MV-4-11 (cell line): Measurements from ENCODE around the gene PSMC3IP.

ENCODE experiments used
- DNase-seq: peaks from one replicate; lab custom pipeline; 2025; lab: John Stamatoyannopoulos, UW

Gene PSMC3IP

GRCh38 chr17:42585353-42585752 is 7.8 kb upstream of the PSMC3IP start:
- DNase-seq, result peak; percentile 66

DNA sequence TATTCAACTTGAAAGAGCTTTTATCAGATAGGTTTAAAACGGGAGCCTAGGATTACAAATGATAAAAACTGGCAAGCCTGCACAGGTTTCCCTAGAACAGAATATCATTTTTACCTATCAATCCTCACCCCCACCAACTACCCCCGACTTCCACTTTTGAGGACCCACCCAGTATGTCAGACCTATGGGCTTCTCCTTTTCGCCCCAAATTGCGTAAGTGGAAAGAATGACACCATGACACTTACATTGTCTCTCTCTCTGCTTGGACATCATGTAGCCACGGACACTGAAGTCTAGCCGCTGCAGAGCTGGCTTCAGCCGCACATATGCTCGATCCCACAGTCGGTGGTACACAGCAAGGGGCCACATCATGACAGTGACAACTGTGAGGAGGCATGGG is 7.4 kb upstream of the PSMC3IP start:
- DNase-seq, result peak; percentile 78

- DNase-seq, result no peak
These were observed 4.3 kb upstream of the PSMC3IP start for GRCh38 chr17:42581744-42582270.

GRCh38 chr17:42579794-42580551 is 2.4 kb upstream of the PSMC3IP start:
- peak; percentile 15 for DNase-seq

DNA sequence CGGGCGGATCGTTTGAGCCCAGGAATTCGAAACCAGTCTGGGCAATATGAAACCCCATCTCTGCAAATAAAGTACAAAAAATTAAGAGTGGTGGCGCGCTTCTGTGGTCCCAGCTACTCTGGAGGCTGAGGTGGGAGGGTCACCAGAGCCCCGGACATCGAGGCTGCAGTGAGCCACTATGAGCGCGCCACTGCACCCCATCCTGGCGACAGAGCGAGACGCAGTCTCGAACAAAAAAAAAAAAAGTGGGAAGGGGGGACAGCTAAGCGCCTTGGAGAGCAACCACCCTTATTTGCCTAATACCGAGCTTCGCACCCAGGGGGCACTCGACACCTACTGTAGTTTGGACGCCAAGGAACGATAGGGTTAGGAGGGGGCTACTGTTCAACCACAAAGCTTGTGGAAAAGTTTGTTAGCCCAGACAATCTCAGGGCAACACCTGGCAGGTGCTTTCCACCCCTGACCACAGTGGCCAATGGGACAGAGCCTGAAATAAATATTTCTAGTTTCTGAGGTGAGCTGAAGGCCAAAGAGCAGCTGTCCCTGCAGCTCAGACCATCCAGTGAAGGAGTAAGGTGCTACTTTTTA is 847 bp upstream of the PSMC3IP start:
- peak; percentile 83 for DNase-seq

DNA sequence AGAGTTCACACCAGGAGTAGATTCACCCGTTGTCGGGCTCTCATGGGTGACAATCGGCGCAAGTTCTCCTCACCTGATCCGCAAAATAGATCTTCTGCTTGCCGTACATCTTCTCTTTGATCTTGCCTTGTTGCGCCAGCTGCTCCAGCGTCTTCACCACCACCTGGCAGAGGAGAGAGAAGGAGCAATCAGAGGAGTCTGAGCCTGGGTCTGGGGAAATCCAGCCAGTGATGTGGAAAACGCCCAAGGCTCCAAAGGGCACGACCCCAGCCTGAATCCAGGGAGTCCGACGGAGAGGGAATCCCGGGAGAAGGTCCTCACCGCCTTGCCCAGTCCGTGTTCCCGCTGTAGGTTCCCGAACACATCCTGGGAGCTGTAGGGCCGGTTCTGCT is 393 bp downstream of the PSMC3IP start:
- no peak for DNase-seq

DNA sequence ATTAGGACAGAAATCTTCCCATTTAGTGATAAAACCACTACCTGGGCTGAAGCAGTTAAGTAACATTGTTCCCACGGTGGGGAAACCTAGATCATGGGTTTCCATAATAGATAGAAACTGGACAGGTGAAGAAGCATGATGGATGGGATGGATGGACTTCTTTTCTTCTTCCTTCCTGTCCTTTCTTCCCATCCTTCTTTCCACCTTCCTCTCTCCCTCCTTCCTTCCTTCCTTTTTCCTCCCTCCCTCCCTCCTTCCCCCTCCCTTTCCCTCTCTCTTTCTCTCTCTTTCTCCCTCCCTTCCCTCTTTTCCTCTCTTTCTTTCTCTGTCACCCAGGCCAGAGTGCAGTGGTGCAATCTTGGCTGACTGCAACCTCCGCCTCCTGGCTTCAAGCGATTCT is 3.1 kb downstream of the PSMC3IP start:
- no peak for DNase-seq

DNA sequence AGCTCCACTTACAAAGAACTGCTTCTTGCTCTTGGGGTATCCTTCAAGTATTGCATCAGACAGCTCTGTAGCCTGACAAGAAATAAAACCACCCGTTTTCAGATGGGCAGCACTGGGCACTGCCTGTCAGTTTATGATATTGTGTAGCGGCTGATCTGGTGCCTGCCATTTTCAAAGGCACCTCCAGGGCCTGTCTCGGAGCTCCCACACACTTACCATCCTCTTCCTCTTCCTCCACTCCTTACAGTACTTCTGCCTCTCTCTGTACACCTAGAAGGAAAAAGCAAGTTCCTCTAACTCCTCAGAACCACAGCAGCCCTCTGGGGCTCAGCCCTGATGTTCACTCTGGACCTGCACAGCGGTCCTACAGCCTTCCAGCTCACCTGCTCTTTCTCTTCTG is 4.4 kb downstream of the PSMC3IP start:
- no peak for DNase-seq

DNA sequence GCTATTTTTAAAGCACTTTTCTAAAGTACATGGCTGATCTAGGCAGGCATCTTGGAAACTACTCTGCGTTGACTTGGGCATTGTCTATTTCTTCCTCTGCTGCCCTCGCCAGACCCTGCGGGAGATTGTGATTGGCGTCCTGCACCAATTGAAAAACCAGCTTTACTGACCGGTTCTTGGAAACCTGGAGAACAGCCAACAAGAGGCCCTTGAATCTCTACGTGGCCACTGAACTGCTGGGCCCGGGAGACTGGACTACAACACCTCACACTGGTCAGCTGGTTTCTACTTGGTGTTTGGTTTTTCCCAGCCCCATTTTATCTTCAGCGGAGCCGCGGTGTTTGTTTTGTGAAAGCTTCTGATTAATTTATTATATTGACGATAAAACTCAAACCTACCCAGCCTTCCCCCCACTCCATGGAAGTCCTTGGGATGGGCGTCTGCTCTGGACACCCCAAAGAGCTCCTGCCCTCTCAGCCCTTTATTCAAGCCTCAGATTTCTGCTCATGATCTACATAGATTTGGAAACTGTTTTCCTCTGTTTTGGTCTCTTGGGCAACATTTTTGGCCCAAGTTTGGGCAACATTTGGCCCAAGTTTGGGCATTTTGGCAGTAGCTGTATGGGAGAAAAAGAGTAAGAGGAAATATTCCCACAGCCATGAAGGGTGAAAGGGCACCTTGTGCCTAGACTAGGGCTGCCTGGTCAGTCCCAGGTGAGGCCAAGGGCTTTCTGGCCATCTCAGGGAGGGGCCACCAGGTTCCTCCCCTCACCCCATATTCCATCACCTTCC is 5.9 kb downstream of the PSMC3IP start:
- DNase-seq, result no peak

- no peak for DNase-seq
These were observed 9.0 kb downstream of the PSMC3IP start for GRCh38 chr17:42568341-42569111.

- DNase-seq, result peak; percentile 91
These were observed 10.5 kb downstream of the PSMC3IP start, which contains the start of gene MLX for GRCh38 chr17:42566883-42567573. TSS of gene MLX (plus strand) at chr17:42567100. CDS start at chr17:42567125, 25 bp downstream.

- DNase-seq, result no peak
These were observed 11.2 kb downstream of the PSMC3IP start for GRCh38 chr17:42566215-42566882.

DNA sequence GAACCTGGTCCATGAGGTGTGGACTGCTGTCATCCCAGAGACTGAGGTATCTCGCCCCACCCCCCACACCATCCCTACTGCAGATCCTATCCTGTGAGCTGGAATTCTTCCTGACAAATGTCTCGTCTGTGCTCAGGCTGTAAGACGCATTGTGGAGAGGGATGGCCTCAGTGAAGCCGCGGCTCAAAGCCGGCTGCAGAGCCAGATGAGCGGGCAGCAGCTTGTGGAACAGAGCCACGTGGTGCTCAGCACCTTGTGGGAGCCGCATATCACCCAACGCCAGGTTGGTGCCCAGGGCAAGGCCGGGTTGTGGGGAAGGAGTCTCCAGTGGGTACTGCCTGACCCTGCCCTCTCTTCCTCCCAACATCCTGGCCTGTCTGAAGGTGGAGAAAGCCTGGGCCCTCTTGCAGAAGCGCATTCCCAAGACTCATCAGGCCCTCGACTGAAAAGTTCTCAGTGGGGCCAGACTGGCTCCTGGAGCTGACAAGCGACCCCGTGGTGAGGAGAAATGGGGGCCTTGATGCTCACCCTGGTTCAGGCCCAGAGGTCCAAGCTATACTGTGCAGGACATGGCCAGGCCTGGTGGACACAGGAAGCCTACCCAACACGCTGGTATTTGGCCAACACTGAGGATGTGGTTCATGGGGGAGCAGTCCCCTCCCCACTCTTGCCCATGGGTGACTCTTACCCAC is 11.9 kb downstream of the PSMC3IP start:
- DNase-seq, result no peak

DNA sequence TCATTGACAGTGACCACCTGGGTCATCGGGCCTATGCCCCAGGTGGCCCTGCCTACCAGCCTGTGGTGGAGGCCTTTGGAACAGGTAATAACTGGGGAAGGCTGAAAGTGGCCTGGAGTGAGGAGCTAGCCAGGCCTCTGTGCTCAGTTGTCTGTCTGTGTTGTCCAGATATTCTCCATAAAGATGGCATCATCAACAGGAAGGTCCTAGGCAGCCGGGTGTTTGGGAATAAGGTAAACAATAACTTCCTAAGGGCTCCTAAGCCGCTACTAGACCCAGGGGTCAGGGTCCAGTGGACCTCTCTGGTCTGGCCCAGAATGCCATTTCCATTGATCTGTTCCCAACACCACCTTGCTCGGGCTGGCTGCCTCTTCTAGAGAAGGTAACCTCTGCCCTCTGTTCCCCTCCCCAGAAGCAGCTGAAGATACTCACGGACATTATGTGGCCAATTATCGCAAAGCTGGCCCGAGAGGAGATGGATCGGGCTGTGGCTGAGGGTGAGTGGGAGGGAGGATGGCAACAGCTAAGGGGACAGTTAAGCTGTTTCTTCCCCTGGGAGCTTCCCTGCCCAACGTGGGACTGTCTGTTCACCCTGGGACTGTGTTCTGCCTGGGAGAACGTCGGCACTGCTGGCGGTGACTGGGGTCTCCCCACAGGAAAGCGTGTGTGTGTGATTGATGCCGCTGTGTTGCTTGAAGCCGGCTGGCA is 12.6 kb downstream of the PSMC3IP start:
- no peak for DNase-seq

DNA sequence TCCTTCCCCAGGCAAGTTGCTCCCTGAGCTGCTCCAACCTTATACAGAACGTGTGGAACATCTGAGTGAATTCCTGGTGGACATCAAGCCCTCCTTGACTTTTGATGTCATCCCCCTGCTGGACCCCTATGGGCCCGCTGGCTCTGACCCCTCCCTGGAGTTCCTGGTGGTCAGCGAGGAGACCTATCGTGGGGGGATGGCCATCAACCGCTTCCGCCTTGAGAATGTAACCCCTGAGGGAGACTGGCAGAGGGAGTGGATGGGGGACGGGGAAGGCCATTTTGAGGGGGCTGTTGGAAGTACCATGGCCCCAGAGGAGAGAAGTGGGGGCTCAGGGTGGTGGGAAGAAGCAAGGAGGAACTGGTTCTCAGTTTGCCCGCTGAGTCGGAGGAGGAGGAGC is 13.6 kb downstream of the PSMC3IP start:
- no peak for DNase-seq

- DNase-seq, result no peak
These were observed 14.0 kb downstream of the PSMC3IP start for GRCh38 chr17:42563543-42563942.

DNA sequence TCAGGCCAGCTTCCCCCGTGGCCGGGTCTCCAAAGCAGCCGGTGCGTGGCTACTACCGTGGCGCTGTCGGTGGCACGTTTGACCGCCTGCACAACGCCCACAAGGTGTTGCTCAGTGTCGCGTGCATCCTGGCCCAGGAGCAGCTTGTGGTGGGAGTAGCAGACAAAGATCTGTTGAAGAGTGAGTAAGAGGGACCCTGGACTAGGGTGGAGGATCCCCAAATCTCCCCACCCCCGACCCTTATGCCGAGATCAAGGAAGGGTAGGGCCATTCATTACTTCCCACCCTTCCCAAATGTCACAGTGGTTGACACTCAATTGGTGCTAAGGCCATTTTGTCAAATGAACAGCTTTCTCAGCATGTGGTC is 14.4 kb downstream of the PSMC3IP start:
- DNase-seq, result no peak

GRCh38 chr17:42562388-42563142 is 15.0 kb downstream of the PSMC3IP start:
- peak; percentile 41 for DNase-seq

- DNase-seq, result peak; percentile 94
These were observed 15.6 kb downstream of the PSMC3IP start, which contains the start of gene COASY for GRCh38 chr17:42561897-42562387. TSS of gene COASY (plus strand) at chr17:42562148. CDS start at chr17:42562623, 475 bp downstream.
